Spleen (tissue), 7 donors: ENCODE results near the gene KRT15.

Experiments used
- CTCF ChIP-seq, 11 experiments: fragments of 200-600 bp in 7 of 11; fragments of 450-650 bp in 4 of 11; sonication (generic) in 4 of 11; IDR thresholded peaks in 8 of 11; conservative IDR thresholded peaks in 3 of 11; 1 replicate in 7 of 11; 2 replicates in 4 of 11; pipeline versions ENCODE4 v1.4.0 to v1.8.0; 2016 to 2021; ENCODE audit warnings: antibody characterized with exemption in 11 of 11, inconsistent platforms in 4 of 11, mild to moderate bottlenecking in 1 of 11
- POLR2A ChIP-seq, 3 donors: fragments of 450-650 bp; IDR thresholded peaks; one replicate each; pipeline ENCODE4 v1.5.1; 2017; ENCODE audit warnings: antibody characterized with exemption in 3 of 3, mild to moderate bottlenecking in 1 of 3
- donor health status: DM: no; HTN: no; CAD: no; lungs with moderate emphysema.
- donor health status: DM: no; HTN: no; CAD: no.
- donor health status: DM: no; HTN: no; CAD: no.

GRCh38 chr17:41561554-41561953, 42.9 kb upstream of the KRT15 start:
- TF ChIP-seq CTCF (IDR thresholded peaks at IDR 0.05 in 8 of 11, conservative IDR thresholded peaks at IDR 0.05 in 3 of 11) (no peak), POLR2A (IDR thresholded peaks at IDR 0.05) (no peak)
